HepG2 (cell line): ENCODE data around the gene GJA3. TPM values are rescaled to one million over a fixed set of nuclear protein-coding genes. Genes with fewer than 3 reads are reported as not detected.

Source experiments
- ATAC-seq: fragments of 200-7000 bp; cut with Tn5 transposase; 3 replicates; pipeline ENCODE4 v1.9.1; 2020; ENCODE audit warnings: mild to moderate bottlenecking, moderate library complexity
- BruUV-seq: library from RNA; stranded (reverse); fragments of 400-500 nt; replicated peaks from 2 replicates; lab custom pipeline; 2021; lab: Mats Ljungman, UMichigan
- CTCF ChIA-PET: fragments of 300-600 bp; formaldehyde crosslinking; extraction: SDS; loops from one replicate; lab custom pipeline; 2021; ENCODE audit warnings: low total read pairs, inconsistent platforms, low intra/inter-chr PET ratio; lab: Yijun Ruan, JAX
- POLR2A ChIA-PET: fragments of 350-600 bp; sonication (Branson Sonifier 250); formaldehyde crosslinking; loops from one replicate; lab custom pipeline; 2020; ENCODE audit warnings: antibody characterized with exemption, inconsistent platforms; lab: Yijun Ruan, JAX
- DNase-seq: peaks from one replicate; pipeline ENCODE4 v3.0.0-alpha.2; 2015; ENCODE audit warnings: low spot score
- FAIRE-seq: peaks from 3 replicates; lab custom pipeline; 2011; peaks lifted over from hg19 to GRCh38; lab: Jason Lieb, UNC
- H2AFZ ChIP-seq: one replicate; pipeline ENCODE4 v1.6.1; 2011; ENCODE audit warnings: low read length, inconsistent platforms
- H3K27ac ChIP-seq: fragments of 300-600 bp; 3 replicates; pipeline ENCODE4 v1.8.0; 2011; ENCODE audit warnings: mixed run types, mild to moderate bottlenecking, mixed read lengths, low read length, inconsistent platforms; ENCODE audit not compliant: insufficient read depth; ENCODE audit errors: extremely low read length
- H3K27me3 ChIP-seq, 2 experiments: fragments of 200-600 bp in 1 of 2; 2 replicates in 1 of 2; 3 replicates in 1 of 2; pipeline versions ENCODE4 v1.6.0 to v1.8.0; 2011; ENCODE audit warnings: low read length in 2 of 2, mild to moderate bottlenecking in 2 of 2, moderate library complexity in 2 of 2, inconsistent platforms in 1 of 2; ENCODE audit not compliant: insufficient read depth in 2 of 2, control insufficient read depth in 1 of 2
- H3K36me3 ChIP-seq, 2 experiments: fragments of 200-600 bp in 1 of 2; replicated peaks in 1 of 2; 2 replicates in 1 of 2; 3 replicates in 1 of 2; pipeline versions ENCODE4 v1.5.1 to v1.8.0; 2011; ENCODE audit warnings: low read length in 2 of 2, inconsistent platforms in 1 of 2; ENCODE audit not compliant: insufficient read depth in 2 of 2, control insufficient read depth in 1 of 2
- H3K4me1 ChIP-seq: 2 replicates; pipeline ENCODE4 v1.5.1; 2012; ENCODE audit warnings: low read length, inconsistent platforms; ENCODE audit not compliant: insufficient read depth
- H3K4me2 ChIP-seq: 2 replicates; pipeline ENCODE4 v1.6.0; 2011; ENCODE audit warnings: low read depth, low read length, inconsistent platforms
- H3K4me3 ChIP-seq, 3 experiments: fragments of 200-600 bp in 1 of 3; sonication (generic), shearing (Covaris generic) in 1 of 3; replicated peaks in 1 of 3; 2 replicates each; pipeline ENCODE4 v1.5.1; 2011 to 2016; ENCODE audit warnings: low read length in 3 of 3, inconsistent platforms in 2 of 3, low read depth in 2 of 3, mild to moderate bottlenecking in 2 of 3, control low read depth in 1 of 3, mixed read lengths in 1 of 3; ENCODE audit not compliant: insufficient read depth in 1 of 3
- H3K79me2 ChIP-seq: one replicate; pipeline ENCODE4 v1.6.1; 2011; ENCODE audit warnings: low read length, inconsistent platforms; ENCODE audit not compliant: insufficient read depth
- H3K9ac ChIP-seq: 2 replicates; pipeline ENCODE4 v1.6.0; 2011; ENCODE audit warnings: mild to moderate bottlenecking, low read depth, low read length, inconsistent platforms; ENCODE audit not compliant: insufficient read depth
- H3K9me3 ChIP-seq: 2 replicates; pipeline ENCODE4 v1.5.1; 2012; ENCODE audit warnings: mild to moderate bottlenecking, low read length
- H4K20me1 ChIP-seq: 2 replicates; pipeline ENCODE4 v1.6.0; 2011; ENCODE audit warnings: inconsistent platforms, mild to moderate bottlenecking, low read length, moderate library complexity; ENCODE audit not compliant: insufficient read depth
- EZH2 ChIP-seq: conservative IDR thresholded peaks from 2 replicates; pipeline ENCODE4 v1.6.1; 2012; ENCODE audit warnings: mild to moderate bottlenecking, low read depth, low read length, moderate library complexity
- HNRNPLL ChIP-seq: fragments of 200-400 bp; formaldehyde crosslinking; IDR thresholded peaks from 2 replicates; pipeline ENCODE4 v1.6.1; 2017; ENCODE audit warnings: mild to moderate bottlenecking, low read depth, low read length; ENCODE audit not compliant: poor library complexity, severe bottlenecking
- HOXA3 ChIP-seq: sonication (generic); formaldehyde crosslinking; IDR thresholded peaks from 2 replicates; pipeline ENCODE4 v1.5.0; 2020; ENCODE audit warnings: missing genetic modification reagents
- ISL2 ChIP-seq: sonication (generic); formaldehyde crosslinking; IDR thresholded peaks from 2 replicates; pipeline ENCODE4 v1.5.0; 2020; ENCODE audit warnings: missing genetic modification reagents
- MAX ChIP-seq: IDR thresholded peaks from 2 replicates; pipeline ENCODE4 v1.6.1; 2012; ENCODE audit warnings: inconsistent platforms
- PHF8 ChIP-seq: sonication (generic); formaldehyde crosslinking; IDR thresholded peaks from 2 replicates; pipeline ENCODE4 v1.5.0; 2020; ENCODE audit warnings: missing genetic modification reagents
- ZBTB3 ChIP-seq: sonication (generic); formaldehyde crosslinking; IDR thresholded peaks from 2 replicates; pipeline ENCODE4 v1.4.0; 2020; ENCODE audit warnings: low read depth, mild to moderate bottlenecking, moderate library complexity, missing genetic modification reagents, borderline replicate concordance
- ZNF282 ChIP-seq: fragments of 450-650 bp; IDR thresholded peaks from 2 replicates; pipeline ENCODE4 v1.6.1; 2018; ENCODE audit not compliant: partially characterized antibody
- ZNF776 ChIP-seq: sonication (generic); formaldehyde crosslinking; IDR thresholded peaks from 2 replicates; pipeline ENCODE4 v1.4.0; 2020; ENCODE audit warnings: mild to moderate bottlenecking, missing genetic modification reagents
- WGBS: methylation state at CpG from one replicate; pipeline ENCODE4 v1.1.6; 2017; ENCODE audit warnings: low lambda C conversion rate; 5-methylcytosine and 5-hydroxymethylcytosine counted together
- in situ Hi-C: cut with HindIII; loops from 2 replicates; pipeline ENCODE4 v1.10.0; 2017; ENCODE audit warnings: low pct_unique_long_range_greater_than_20kb; ENCODE audit not compliant: extremely low pct_ligation_motif_present
- intact Hi-C: fragments of 100-400 bp; cut with micrococcal nuclease; formaldehyde crosslinking; loops from one replicate; pipeline ENCODE4 v1.10.0; 2022; ENCODE audit not compliant: unreplicated experiment
- polyA plus RNA-seq, 8 experiments: library from polyadenylated mRNA; depleted of rRNA in 3 of 8; stranded (reverse) in 7 of 8; unstranded in 1 of 8; fragments of >200 nt; fragmentation: Illumina TruSeq in 4 of 8; extraction: Trizol in 4 of 8; gene quantifications; 2 replicates each; pipeline versions ENCODE4 v1.2.1 to v1.2.3, GENCODE V29; 2011 to 2016; ENCODE audit warnings: low read depth in 4 of 8, missing spikeins in 1 of 8, mixed read lengths in 1 of 8; ENCODE audit not compliant: insufficient read depth in 1 of 8
- total RNA-seq, 5 experiments: library from RNA; depleted of rRNA; stranded (reverse); fragments of >200 nt; fragmentation: Illumina TruSeq; extraction: Trizol; gene quantifications; 2 replicates each; pipeline ENCODE4 v1.2.3, GENCODE V29; 2016; ENCODE audit warnings: low read depth in 1 of 5
- TF ChIP-seq, protein P1 (sequence below): sonication (generic); formaldehyde crosslinking; IDR thresholded peaks from 2 replicates; pipeline ENCODE4 v1.5.0; 2020; ENCODE audit warnings: mild to moderate bottlenecking, missing genetic modification reagents, moderate library complexity
- TF ChIP-seq, protein P2 (sequence below): IDR thresholded peaks from 2 replicates; pipeline ENCODE4 v1.6.1; 2016

GJA3 gene
- total and polyA plus RNA-seq, 2 of the 13 experiments (the other 11 are each of a cell fraction or from before 2014, with no cell fraction given), result 0.04 TPM

DNA sequence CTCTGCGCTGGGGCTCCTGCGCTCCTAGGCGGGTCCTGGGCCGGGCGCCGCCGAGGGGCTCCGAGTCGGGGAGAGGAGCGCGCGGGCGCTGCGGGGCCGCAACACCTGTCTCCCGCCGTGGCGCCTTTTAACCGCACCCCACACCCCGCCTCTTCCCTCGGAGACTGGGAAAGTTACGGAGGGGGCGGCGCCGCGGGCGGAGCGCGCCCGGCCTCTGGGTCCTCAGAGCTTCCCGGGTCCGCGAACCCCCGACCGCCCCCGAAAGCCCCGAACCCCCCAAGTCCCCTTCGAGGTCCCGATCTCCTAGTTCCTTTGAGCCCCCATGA is 31.9 kb upstream of the GJA3 start, which contains the start of gene GJB2:
Gene GJB2 (minus strand): TSS at position 103 of the 326 bp plus-strand sequence. CDS start 3,357 bp downstream, outside the sequence.
- peaks cover 38% of the 10 kb centered on the region for H3K4me1 ChIP-seq
- FAIRE-seq, result no peak
- BruUV-seq, result no TSS peak
- peak within 1 kb of the TSS; percentile 79 for H3K4me2 ChIP-seq
- no peak within 1 kb of the TSS for H3K27ac ChIP-seq
- peak; percentile 9; the same call in 1 of the 3 replicates for ATAC-seq
- H3K4me3 ChIP-seq, result peak within 1 kb of the TSS; percentile 49 to 70 (median 60)
- in situ Hi-C loops (loop anchor here (10.0 kb wide), 1 partner anchor 102 kb away; no protein-coding TSS in a partner anchor), intact Hi-C loops (no loop called here)
- no peaks in the 10 kb centered on the region for H3K9me3 ChIP-seq
- no peaks in the 10 kb centered on the region for H3K36me3 ChIP-seq
- peaks cover 4 to 61% of the 10 kb centered on the region in 2 experiments for H3K27me3 ChIP-seq
- 1% methylated on average over 16 of the region's 39 CpGs for WGBS
- DNase-seq, result no peak
- no peaks in the 10 kb centered on the region; the same call in 1 of the 2 replicates for H4K20me1 ChIP-seq
- H3K79me2 ChIP-seq, result no peaks in the 10 kb centered on the region
- H2AFZ ChIP-seq, result no peak within 1 kb of the TSS
- ChIA-PET CTCF (no interaction called here), POLR2A (no interaction called here)
- TF ChIP-seq PHF8 (CRISPR knock-in tag) (0 out of 2 replicates have a peak, but pooled peaks have one; percentile 3), HOXA3 (CRISPR knock-in tag) (no peak), HNRNPLL (peak; percentile 66)
- 0 out of 2 replicates have a peak within 1 kb of the TSS, but pooled peaks have one; percentile 10 for H3K9ac ChIP-seq

- Histone ChIP-seq H3K27me3 (peaks cover 4 to 61% of the 10 kb centered on the region in 2 experiments), H2AFZ (no peak overlapping the region), H3K36me3 (no peaks in the 10 kb centered on the region), H3K4me3 (peak overlapping the region; percentile 49 to 70 (median 60)), H3K9me3 (no peaks in the 10 kb centered on the region), H3K27ac (no peak overlapping the region), H3K4me1 (peaks cover 35% of the 10 kb centered on the region), H3K9ac (0 out of 2 replicates have a peak overlapping the region, but pooled peaks have one; percentile 10), H4K20me1 (no peaks in the 10 kb centered on the region; the same call in 1 of the 2 replicates), H3K79me2 (no peaks in the 10 kb centered on the region), H3K4me2 (peak overlapping the region; percentile 79)
- no TSS peak for BruUV-seq
- 4% methylated on average over 5 of the region's 73 CpGs for WGBS
- intact Hi-C loops (no loop called here), in situ Hi-C loops (loop anchor here (10.0 kb wide), 1 partner anchor 103 kb away; no protein-coding TSS in a partner anchor)
- ATAC-seq (peak; percentile 46), DNase-seq (no peak), FAIRE-seq (no peak)
- ChIA-PET CTCF (no interaction called here), POLR2A (no interaction called here)
- TF ChIP-seq MAX, result no peak; the same call in 1 of the 2 replicates
- TF ChIP-seq ZBTB3 (CRISPR knock-in tag), result no peak
- TF ChIP-seq EZH2, result 0 out of 2 replicates have a peak, but pooled peaks have one; percentile 84
- 0 out of 2 replicates have a peak, but pooled peaks have one; percentile 23 for TF ChIP-seq ISL2
- 0 out of 2 replicates have a peak, but pooled peaks have one; percentile 11 for TF ChIP-seq PHF8 (CRISPR knock-in tag)
- TF ChIP-seq, protein P1, sequence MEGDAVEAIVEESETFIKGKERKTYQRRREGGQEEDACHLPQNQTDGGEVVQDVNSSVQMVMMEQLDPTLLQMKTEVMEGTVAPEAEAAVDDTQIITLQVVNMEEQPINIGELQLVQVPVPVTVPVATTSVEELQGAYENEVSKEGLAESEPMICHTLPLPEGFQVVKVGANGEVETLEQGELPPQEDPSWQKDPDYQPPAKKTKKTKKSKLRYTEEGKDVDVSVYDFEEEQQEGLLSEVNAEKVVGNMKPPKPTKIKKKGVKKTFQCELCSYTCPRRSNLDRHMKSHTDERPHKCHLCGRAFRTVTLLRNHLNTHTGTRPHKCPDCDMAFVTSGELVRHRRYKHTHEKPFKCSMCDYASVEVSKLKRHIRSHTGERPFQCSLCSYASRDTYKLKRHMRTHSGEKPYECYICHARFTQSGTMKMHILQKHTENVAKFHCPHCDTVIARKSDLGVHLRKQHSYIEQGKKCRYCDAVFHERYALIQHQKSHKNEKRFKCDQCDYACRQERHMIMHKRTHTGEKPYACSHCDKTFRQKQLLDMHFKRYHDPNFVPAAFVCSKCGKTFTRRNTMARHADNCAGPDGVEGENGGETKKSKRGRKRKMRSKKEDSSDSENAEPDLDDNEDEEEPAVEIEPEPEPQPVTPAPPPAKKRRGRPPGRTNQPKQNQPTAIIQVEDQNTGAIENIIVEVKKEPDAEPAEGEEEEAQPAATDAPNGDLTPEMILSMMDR (CRISPR knock-in tag), result peak; percentile 14; the same call in 1 of the 2 replicates
- TF ChIP-seq, protein P2, sequence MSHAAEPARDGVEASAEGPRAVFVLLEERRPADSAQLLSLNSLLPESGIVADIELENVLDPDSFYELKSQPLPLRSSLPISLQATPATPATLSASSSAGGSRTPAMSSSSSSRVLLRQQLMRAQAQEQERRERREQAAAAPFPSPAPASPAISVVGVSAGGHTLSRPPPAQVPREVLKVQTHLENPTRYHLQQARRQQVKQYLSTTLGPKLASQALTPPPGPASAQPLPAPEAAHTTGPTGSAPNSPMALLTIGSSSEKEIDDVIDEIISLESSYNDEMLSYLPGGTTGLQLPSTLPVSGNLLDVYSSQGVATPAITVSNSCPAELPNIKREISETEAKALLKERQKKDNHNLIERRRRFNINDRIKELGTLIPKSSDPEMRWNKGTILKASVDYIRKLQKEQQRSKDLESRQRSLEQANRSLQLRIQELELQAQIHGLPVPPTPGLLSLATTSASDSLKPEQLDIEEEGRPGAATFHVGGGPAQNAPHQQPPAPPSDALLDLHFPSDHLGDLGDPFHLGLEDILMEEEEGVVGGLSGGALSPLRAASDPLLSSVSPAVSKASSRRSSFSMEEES (CRISPR knock-in tag), result no peak
- no peak for TF ChIP-seq ZNF776 (CRISPR knock-in tag)
- TF ChIP-seq ZNF282, result no peak
Measured at GRCh38 chr13:20192158-20192835, 31.4 kb upstream of the GJA3 start.
